ENCODE data around the gene ZDHHC14. TPM values are rescaled to one million over a fixed set of nuclear protein-coding genes. Genes with fewer than 3 reads are reported as not detected.

Gene ZDHHC14
- total and polyA plus RNA-seq, 7 donors, result 2.5 to 14.6 (median 4.3) TPM

- no peaks in the 10 kb centered on the region for H3K36me3 ChIP-seq (ENCODE audit: insufficient read depth in 1 of 2, low read depth in 1 of 2)
- ATAC-seq (no peak), DNase-seq (no peak)
- H3K27ac ChIP-seq, result no peak overlapping the region
- no peak for TF ChIP-seq CTCF (IDR thresholded peaks at IDR 0.05)
- no peak overlapping the region for H3K4me3 ChIP-seq
- WGBS, 3 donors, result 84 to 92% (median 91%) methylated on average over 11 of the region's 11 CpGs
- H3K27me3 ChIP-seq (ENCODE audit: insufficient read depth in 3 of 3, low read length in 2 of 3), result no peaks in the 10 kb centered on the region
- H3K9me3 ChIP-seq, result no peaks in the 10 kb centered on the region
- peaks cover 8% of the 10 kb centered on the region for H3K4me1 ChIP-seq
- intact Hi-C loops (cut with DNase I), result no loop called here
Observed at GRCh38 chr6:157627195-157627966, 246.4 kb downstream of the ZDHHC14 start.

GRCh38 chr6:157628463-157628862 lies 247.5 kb downstream of the ZDHHC14 start:
- no peaks in the 10 kb centered on the region for H3K9me3 ChIP-seq
- TF ChIP-seq CTCF (IDR thresholded peaks at IDR 0.05), result no peak
- no peaks in the 10 kb centered on the region for H3K27me3 ChIP-seq (ENCODE audit: insufficient read depth in 3 of 3, low read length in 2 of 3)
- intact Hi-C loops (cut with DNase I), result no loop called here
- 91 to 98% (median 95%) methylated on average over 11 of the region's 11 CpGs for WGBS, 3 donors
- H3K27ac ChIP-seq, result no peak overlapping the region
- peaks cover 8% of the 10 kb centered on the region for H3K4me1 ChIP-seq
- no peak overlapping the region for H3K4me3 ChIP-seq
- DNase-seq (no peak), ATAC-seq (no peak)
- H3K36me3 ChIP-seq (ENCODE audit: insufficient read depth in 1 of 2, low read depth in 1 of 2), result no peaks in the 10 kb centered on the region

GRCh38 chr6:157629220-157629619 lies 248.2 kb downstream of the ZDHHC14 start:
- Histone ChIP-seq H3K36me3 (ENCODE audit: insufficient read depth in 1 of 2, low read depth in 1 of 2) (no peaks in the 10 kb centered on the region), H3K9me3 (no peaks in the 10 kb centered on the region), H3K27ac (no peak overlapping the region), H3K4me1 (peaks cover 8% of the 10 kb centered on the region), H3K27me3 (ENCODE audit: insufficient read depth in 3 of 3, low read length in 2 of 3) (no peaks in the 10 kb centered on the region), H3K4me3 (no peak overlapping the region)
- no peak for TF ChIP-seq CTCF (IDR thresholded peaks at IDR 0.05)
- no peak for ATAC-seq
- 72 to 77% (median 75%) methylated on average over 10 of the region's 10 CpGs for WGBS, 3 donors
- no peak for DNase-seq
- intact Hi-C loops (cut with DNase I), result no loop called here

- no peaks in the 10 kb centered on the region for H3K9me3 ChIP-seq
- WGBS, 3 donors, result 88 to 99% (median 88%) methylated on average over 4 to 5 of the region's 5 CpGs
- DNase-seq (no peak), ATAC-seq (peak in 3 of 4 donors; percentile 14 to 29 (median 16))
- no peak overlapping the region for H3K27ac ChIP-seq
- H3K4me3 ChIP-seq, result no peak overlapping the region
- peaks cover 8% of the 10 kb centered on the region for H3K4me1 ChIP-seq
- H3K36me3 ChIP-seq (ENCODE audit: insufficient read depth in 1 of 2, low read depth in 1 of 2), result no peaks in the 10 kb centered on the region
- H3K27me3 ChIP-seq (ENCODE audit: insufficient read depth in 3 of 3, low read length in 2 of 3), result no peaks in the 10 kb centered on the region
- no peak for TF ChIP-seq CTCF (IDR thresholded peaks at IDR 0.05)
- intact Hi-C loops (cut with DNase I), result no loop called here
Observed at GRCh38 chr6:157630463-157631080, 249.6 kb downstream of the ZDHHC14 start.
